ENCODE measurements around the gene CES3. TPM values are rescaled to one million over a fixed set of nuclear protein-coding genes. Genes with fewer than 3 reads are reported as not detected.

Gene CES3
- total RNA-seq, 4 donors from 2014 or later = 0.13 to 1.3 (median 0.22) TPM; not detected in 1

GRCh38 chr16:66996324-66996982 lies 35.4 kb downstream of the CES3 start:
- intact Hi-C loops (cut with DNase I) = no loop called here
- H3K27ac ChIP-seq = peak overlapping the region; percentile 69 to 83 (median 75)
- WGBS, 2 donors = 28 to 35% methylated on average over 6 of the region's 6 CpGs
- H3K4me3 ChIP-seq (replicated peaks in 1 of 3) = no peak overlapping the region
- no peaks in the 10 kb centered on the region for H3K27me3 ChIP-seq
- H3K4me1 ChIP-seq = peaks cover 28 to 36% of the 10 kb centered on the region in 2 donors
- peak; percentile 85 to 86 for DNase-seq
- H3K36me3 ChIP-seq = no peaks in the 10 kb centered on the region
- TF ChIP-seq, protein P1, sequence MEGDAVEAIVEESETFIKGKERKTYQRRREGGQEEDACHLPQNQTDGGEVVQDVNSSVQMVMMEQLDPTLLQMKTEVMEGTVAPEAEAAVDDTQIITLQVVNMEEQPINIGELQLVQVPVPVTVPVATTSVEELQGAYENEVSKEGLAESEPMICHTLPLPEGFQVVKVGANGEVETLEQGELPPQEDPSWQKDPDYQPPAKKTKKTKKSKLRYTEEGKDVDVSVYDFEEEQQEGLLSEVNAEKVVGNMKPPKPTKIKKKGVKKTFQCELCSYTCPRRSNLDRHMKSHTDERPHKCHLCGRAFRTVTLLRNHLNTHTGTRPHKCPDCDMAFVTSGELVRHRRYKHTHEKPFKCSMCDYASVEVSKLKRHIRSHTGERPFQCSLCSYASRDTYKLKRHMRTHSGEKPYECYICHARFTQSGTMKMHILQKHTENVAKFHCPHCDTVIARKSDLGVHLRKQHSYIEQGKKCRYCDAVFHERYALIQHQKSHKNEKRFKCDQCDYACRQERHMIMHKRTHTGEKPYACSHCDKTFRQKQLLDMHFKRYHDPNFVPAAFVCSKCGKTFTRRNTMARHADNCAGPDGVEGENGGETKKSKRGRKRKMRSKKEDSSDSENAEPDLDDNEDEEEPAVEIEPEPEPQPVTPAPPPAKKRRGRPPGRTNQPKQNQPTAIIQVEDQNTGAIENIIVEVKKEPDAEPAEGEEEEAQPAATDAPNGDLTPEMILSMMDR (IDR thresholded peaks at IDR 0.05) = no peak
- peak in 1 of 2 donors; percentile 9 for TF ChIP-seq POLR2A (IDR thresholded peaks at IDR 0.05)
- H3K9me3 ChIP-seq = no peaks in the 10 kb centered on the region

GRCh38 chr16:66996983-66997358 lies 35.9 kb downstream of the CES3 start:
- Histone ChIP-seq H3K27ac (peak overlapping the region; percentile 69 to 83 (median 75)), H3K4me1 (peaks cover 28 to 39% of the 10 kb centered on the region in 2 donors), H3K4me3 (replicated peaks in 1 of 3) (no peak overlapping the region), H3K27me3 (no peaks in the 10 kb centered on the region), H3K9me3 (no peaks in the 10 kb centered on the region), H3K36me3 (no peaks in the 10 kb centered on the region)
- intact Hi-C loops (cut with DNase I) = no loop called here
- 55 to 67% methylated on average over 3 of the region's 3 CpGs for WGBS, 2 donors
- no peak for TF ChIP-seq POLR2A (IDR thresholded peaks at IDR 0.05)
- TF ChIP-seq, protein P1 (IDR thresholded peaks at IDR 0.05) = no peak
- DNase-seq = no peak

DNA sequence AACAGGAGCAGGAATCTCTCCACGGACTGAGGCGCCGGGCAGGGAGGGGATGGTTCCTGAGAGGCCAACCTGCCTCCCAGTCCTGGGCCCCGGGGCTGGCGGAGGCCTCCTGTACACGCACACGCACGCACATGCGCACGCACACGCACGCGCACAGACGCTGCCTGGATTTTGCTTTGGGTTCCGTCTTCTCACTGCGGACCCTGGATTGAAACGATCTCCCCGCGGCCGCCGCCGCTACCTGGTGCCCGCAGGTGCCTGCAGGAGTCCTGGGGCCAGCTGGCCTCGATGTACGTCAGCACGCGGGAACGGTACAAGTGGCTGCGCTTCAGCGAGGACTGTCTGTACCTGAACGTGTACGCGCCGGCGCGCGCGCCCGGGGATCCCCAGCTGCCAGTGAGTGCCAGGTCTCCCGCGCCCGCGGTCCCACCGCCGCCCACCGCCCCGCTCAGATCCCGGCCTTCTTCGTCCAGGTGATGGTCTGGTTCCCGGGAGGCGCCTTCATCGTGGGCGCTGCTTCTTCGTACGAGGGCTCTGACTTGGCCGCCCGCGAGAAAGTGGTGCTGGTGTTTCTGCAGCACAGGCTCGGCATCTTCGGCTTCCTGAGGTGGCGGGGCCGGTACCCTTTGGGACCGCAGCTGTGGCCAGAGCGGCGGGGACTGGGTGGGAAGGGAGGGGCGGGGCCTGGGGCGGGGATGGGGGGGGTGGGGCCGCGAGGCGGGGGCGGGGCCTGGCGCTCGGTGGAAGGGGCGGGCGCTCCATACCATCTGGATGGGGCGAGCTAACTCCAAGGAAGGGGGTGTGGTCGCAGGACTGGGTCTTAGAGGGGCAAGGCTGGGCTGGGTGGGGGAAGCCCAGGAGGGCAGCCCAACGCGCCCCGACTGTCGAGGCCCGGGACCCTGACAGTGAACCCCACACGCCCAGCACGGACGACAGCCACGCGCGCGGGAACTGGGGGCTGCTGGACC lies 39.6 kb downstream of the CES3 start:
- TF ChIP-seq, protein P1 (IDR thresholded peaks at IDR 0.05) = peak in 1 of 6 experiments; percentile 6
- peak in 1 of 2 donors; percentile 49 for TF ChIP-seq POLR2A (IDR thresholded peaks at IDR 0.05)
- no peaks in the 10 kb centered on the region for H3K27me3 ChIP-seq
- H3K4me3 ChIP-seq (replicated peaks in 1 of 3) = peak overlapping the region in 2 of 3 donors; percentile 29 to 38
- 10 to 11% methylated on average over 15 to 31 of the region's 89 CpGs for WGBS, 2 donors
- peak overlapping the region in 1 of 3 donors; percentile 45 for H3K27ac ChIP-seq
- peaks cover 25 to 36% of the 10 kb centered on the region in 2 donors for H3K4me1 ChIP-seq
- H3K36me3 ChIP-seq = no peaks in the 10 kb centered on the region
- intact Hi-C loops (cut with DNase I) = no loop called here
- peak; percentile 91 to 92 for DNase-seq
- no peaks in the 10 kb centered on the region for H3K9me3 ChIP-seq

DNA sequence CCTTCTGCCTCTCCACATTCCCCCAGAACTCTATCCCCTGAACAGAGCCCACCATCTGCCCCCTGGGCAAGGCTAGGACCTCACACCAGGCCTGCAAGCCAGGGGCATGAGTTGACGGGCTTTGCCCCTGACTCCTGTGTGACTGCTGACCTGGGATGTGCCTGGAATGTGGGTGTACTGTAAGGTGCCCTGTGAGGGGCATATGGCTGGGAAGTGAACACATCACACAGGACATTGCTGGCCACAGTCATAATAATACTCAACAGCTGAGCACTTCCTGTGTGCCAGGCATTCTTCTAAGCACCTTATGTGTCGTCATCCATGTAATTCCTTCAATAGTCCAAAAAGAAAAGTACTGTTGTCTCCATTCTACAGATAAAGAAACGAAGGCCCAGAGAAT lies 40.7 kb downstream of the CES3 start:
- Histone ChIP-seq H3K27me3 (no peaks in the 10 kb centered on the region), H3K4me3 (replicated peaks in 1 of 3) (no peak overlapping the region), H3K27ac (no peak overlapping the region), H3K4me1 (peaks cover 19 to 30% of the 10 kb centered on the region in 2 donors), H3K9me3 (no peaks in the 10 kb centered on the region), H3K36me3 (no peaks in the 10 kb centered on the region)
- WGBS, 2 donors = 92 to 93% methylated on average over 3 of the region's 3 CpGs
- TF ChIP-seq, protein P1 (IDR thresholded peaks at IDR 0.05) = no peak
- TF ChIP-seq POLR2A (IDR thresholded peaks at IDR 0.05) = no peak
- no peak for DNase-seq
- intact Hi-C loops (cut with DNase I) = no loop called here

Measured in thyroid gland (tissue), 4 donors.